GM10266 (cell line): ENCODE measurements around the gene ARFGEF3.
"Not testable (repeated sequence)": the region's sequence is repeated elsewhere in the genome, so short reads cannot be mapped to it uniquely, and the experiment has no call there.

Experiments used
- DNase-seq: peaks from one replicate; pipeline ENCODE4 v3.0.0; 2012; ENCODE audit errors: extremely low spot score
- TF ChIP-seq, protein P1 (sequence below): IDR thresholded peaks from 2 replicates; pipeline ENCODE4 v1.5.1; 2012; ENCODE audit warnings: mild to moderate bottlenecking, low read depth; ENCODE audit not compliant: control insufficient read depth, insufficient read depth; ENCODE audit errors: missing control alignments

ARFGEF3 gene

DNA sequence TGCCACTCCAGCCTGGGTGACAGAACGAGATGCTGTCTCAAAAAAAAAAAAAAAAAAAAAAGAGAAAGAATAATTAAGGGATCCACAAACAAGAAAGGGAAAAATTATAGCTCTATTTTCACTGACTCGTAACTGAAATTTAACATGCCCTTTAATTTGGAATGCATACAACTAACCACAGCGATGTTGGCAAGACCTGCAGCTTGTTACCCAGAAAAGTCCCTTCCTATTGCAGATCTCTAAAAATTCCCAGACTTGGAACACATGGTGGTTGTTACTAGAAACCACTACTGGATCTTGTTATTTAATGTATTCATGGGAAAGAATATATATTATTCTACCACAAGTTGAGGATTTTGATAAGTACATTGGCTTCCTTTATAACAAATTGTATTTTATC lies 188.2 kb downstream of the ARFGEF3 start:
- TF ChIP-seq, protein P1, sequence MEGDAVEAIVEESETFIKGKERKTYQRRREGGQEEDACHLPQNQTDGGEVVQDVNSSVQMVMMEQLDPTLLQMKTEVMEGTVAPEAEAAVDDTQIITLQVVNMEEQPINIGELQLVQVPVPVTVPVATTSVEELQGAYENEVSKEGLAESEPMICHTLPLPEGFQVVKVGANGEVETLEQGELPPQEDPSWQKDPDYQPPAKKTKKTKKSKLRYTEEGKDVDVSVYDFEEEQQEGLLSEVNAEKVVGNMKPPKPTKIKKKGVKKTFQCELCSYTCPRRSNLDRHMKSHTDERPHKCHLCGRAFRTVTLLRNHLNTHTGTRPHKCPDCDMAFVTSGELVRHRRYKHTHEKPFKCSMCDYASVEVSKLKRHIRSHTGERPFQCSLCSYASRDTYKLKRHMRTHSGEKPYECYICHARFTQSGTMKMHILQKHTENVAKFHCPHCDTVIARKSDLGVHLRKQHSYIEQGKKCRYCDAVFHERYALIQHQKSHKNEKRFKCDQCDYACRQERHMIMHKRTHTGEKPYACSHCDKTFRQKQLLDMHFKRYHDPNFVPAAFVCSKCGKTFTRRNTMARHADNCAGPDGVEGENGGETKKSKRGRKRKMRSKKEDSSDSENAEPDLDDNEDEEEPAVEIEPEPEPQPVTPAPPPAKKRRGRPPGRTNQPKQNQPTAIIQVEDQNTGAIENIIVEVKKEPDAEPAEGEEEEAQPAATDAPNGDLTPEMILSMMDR: no peak

DNA sequence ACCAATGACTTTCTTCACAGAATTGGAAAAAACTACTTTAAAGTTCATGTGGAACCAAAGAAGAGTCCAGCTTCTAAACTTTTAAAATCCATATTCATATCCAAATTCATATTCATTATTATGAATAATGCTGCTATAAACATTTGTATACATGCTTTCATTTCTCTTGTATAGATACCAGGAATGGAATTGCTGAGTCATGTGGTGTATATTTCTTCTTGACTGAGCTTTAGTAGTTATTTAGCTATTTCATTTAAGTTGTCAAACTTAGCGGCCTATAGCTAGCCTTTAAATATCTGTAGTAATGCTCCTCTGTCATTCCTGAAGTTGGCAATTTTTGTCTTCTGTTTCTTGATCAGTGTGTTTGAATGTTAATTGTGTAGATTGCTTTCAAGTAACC lies 196.2 kb downstream of the ARFGEF3 start:
- DNase-seq: no peak
- TF ChIP-seq, protein P1: no peak

More for the DNA sequence above, 188.2 kb downstream of the ARFGEF3 start:
- no peak for DNase-seq

DNA sequence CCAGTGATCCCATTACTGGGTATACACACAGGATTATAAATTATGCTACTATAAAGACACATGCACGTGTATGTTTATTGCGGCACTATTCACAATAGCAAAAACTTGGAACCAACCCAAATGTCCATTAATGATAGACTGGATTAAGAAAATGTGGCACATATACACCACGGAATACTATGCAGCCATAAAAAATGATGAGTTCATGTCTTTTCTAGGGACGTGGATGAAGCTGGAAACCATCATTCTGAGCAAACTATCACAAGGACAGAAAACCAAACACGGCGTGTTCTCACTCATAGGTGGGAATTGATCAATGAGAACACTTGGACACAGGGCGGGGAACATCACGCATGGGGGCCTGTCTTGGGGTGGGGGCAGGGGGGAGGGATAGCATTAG lies 206.9 kb downstream of the ARFGEF3 start:
- DNase-seq: not testable (repeated sequence)

DNA sequence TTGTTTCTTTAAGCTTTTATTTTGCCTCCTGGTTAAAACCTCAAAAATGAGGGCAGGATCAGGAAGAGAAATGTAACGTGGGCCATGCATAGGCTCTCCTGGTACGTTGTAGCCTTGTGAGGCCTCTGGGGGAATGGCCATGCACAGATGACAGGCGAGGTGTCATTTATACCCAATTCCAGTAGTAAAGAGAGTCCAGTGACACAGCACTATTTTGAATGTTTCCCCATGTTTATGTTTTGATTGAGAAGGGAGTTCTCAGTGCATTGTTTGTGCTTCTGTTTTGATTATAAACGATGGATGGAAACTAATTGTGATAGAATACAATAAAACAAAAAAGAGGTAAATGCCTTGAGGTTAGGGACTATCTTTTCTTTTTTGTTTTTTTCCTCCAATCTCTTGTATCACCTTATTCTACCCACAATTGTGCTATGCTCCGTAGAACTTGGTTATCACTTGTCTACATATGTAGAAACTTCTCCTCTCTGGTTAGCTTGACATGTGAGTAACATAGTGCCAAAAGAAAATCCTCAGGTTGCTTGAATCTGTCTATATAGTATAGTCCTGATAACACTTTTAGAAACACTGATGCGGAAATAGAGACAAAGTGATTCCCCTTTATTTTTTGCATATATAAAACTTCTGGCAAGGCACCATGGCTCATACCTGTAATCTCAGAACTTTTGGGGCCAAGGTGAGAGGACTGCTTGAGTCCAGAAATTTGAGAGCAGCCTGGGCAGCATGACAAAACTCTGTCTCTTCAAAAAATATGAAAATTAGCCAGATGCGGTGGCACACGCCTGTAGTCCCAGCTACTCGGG lies 209.1 kb downstream of the ARFGEF3 start:
- TF ChIP-seq, protein P1: no peak
- no peak for DNase-seq

DNA sequence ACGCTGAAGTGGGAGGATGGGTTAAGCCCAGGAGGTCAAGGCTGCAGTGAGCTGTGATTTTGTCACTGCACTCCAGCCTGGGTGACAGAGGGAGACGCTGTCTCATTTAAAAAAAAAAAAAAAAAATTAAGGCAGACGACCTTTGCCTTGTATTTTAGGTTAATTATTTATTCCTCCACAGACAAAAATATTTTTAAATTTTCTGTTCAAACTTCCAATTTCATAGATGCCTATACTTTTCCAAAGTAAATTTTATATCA lies 209.6 kb downstream of the ARFGEF3 start:
- no peak for DNase-seq
- TF ChIP-seq, protein P1: no peak

DNA sequence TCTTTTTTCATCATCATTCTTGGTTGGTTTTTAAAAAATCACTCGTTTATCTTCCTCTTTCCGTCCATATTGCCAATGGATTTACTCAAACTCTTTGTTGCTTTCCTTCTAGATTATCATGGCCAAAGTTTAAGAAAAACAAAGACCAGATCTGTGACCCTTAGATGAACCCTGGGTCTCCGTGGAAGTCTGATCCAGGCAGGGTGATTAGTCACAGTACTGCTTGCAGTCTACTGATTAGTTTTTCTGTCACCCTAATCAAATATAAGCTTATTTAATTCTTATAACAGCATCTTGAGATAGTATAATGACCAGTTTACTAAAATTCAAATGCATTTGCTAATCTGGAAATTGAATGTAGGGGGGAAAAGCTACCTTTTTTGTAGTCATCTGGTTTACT lies 210.0 kb downstream of the ARFGEF3 start:
- TF ChIP-seq, protein P1: no peak
- DNase-seq: no peak

DNA sequence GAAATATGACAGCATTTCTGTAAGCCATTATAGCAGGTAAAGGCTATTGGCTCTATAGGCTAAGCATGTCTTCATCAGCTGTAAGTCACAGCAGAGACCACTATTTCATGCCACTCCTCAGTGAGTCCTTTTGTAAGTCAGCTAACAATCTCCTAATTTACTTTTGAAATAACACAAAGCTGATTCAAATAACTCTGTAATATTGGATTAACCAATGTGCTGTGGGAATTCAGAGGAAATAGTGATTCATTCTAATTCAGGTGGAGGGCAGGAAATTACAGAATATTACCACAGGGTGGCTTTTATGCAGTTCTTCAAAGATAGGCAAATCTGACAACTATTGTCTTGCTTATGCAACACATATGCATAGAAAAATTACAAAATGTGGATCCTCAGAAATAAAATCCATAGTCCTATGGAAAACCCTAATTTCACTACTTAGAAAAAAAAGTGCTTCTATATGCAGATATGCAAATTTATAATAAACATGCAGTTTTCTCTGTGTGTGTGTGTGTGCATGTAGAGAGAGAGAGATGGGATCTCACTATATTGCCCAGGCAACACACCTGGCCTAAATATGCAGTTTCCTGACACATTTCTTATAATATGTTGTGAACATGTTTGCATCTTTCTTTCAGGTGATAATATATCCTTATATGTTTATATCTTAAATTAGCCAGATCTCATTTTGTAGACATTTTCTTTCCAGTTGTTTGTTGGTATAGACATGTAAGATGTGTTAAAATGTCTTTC lies 211.1 kb downstream of the ARFGEF3 start:
- DNase-seq: no peak
- TF ChIP-seq, protein P1: no peak
